Caco-2 (cell line): ENCODE results near the gene GAREM1. TPM values are rescaled to one million over a fixed set of nuclear protein-coding genes. Genes with fewer than 3 reads are reported as not detected.

ENCODE experiments used
- BruUV-seq: library from RNA; stranded (reverse); fragments of 400-500 nt; replicated peaks from 2 replicates; lab custom pipeline; 2021; lab: Mats Ljungman, UMichigan
- CTCF ChIA-PET: fragments of 300-600 bp; sonication (Branson Sonifier 250); formaldehyde crosslinking; loops from one replicate; lab custom pipeline; 2022; ENCODE audit warnings: antibody characterized with exemption; lab: Charles Lee
- POLR2A ChIA-PET: fragments of 300-600 bp; sonication (Branson Sonifier 250); formaldehyde crosslinking; loops from one replicate; lab custom pipeline; 2022; ENCODE audit warnings: antibody characterized with exemption; lab: Charles Lee
- DNase-seq, 2 experiments: peaks; one replicate each; pipeline versions ENCODE4 v3.0.0 to v3.0.0-alpha.2; 2020 to 2022
- H3K27me3 ChIP-seq: replicated peaks from 2 replicates; pipeline ENCODE4 v1.6.0; 2011; ENCODE audit warnings: low read length; ENCODE audit not compliant: control insufficient read depth, insufficient read depth
- H3K36me3 ChIP-seq: 2 replicates; pipeline ENCODE4 v1.5.1; 2011; ENCODE audit warnings: low read length; ENCODE audit not compliant: control insufficient read depth, insufficient read depth
- H3K4me1 ChIP-seq: fragments of 250-450 bp; sonication (Bioruptor Pico); 2 replicates; pipeline ENCODE4 v1.5.1; 2020; ENCODE audit warnings: mild to moderate bottlenecking
- H3K4me3 ChIP-seq: 2 replicates; pipeline ENCODE4 v1.5.1; 2011; ENCODE audit warnings: low read depth, mild to moderate bottlenecking, control low read depth, low read length
- H3K9me3 ChIP-seq: fragments of 250-450 bp; sonication (Bioruptor Pico); 2 replicates; pipeline ENCODE4 v1.5.1; 2020; ENCODE audit warnings: mild to moderate bottlenecking, moderate library complexity
- H3K27ac Mint-ChIP-seq: one replicate; pipeline ENCODE4 v1.8.0; 2022; ENCODE audit warnings: mixed read lengths; ENCODE audit not compliant: unreplicated experiment
- H3K27me3 Mint-ChIP-seq: one replicate; pipeline ENCODE4 v1.8.0; 2022; ENCODE audit warnings: mixed read lengths; ENCODE audit not compliant: insufficient read depth, unreplicated experiment
- H3K36me3 Mint-ChIP-seq: one replicate; pipeline ENCODE4 v1.8.0; 2022; ENCODE audit warnings: mild to moderate bottlenecking, mixed read lengths; ENCODE audit not compliant: insufficient read depth, unreplicated experiment
- H3K4me1 Mint-ChIP-seq: one replicate; pipeline ENCODE4 v1.8.0; 2022; ENCODE audit warnings: low read depth, mixed read lengths; ENCODE audit not compliant: unreplicated experiment
- H3K4me3 Mint-ChIP-seq: one replicate; pipeline ENCODE4 v1.8.0; 2022; ENCODE audit warnings: mild to moderate bottlenecking, moderate library complexity, mixed read lengths; ENCODE audit not compliant: unreplicated experiment
- H3K9me3 Mint-ChIP-seq: one replicate; pipeline ENCODE4 v1.8.0; 2022; ENCODE audit warnings: mixed read lengths; ENCODE audit not compliant: unreplicated experiment
- intact Hi-C: fragments of 100-400 bp; cut with micrococcal nuclease; formaldehyde crosslinking; loops from one replicate; pipeline ENCODE4 v1.10.0; 2022; ENCODE audit not compliant: unreplicated experiment
- total RNA-seq: library from RNA; stranded (reverse); gene quantifications from 2 replicates; pipeline ENCODE4 v1.2.3, GENCODE V29; 2022
- TF ChIP-seq, protein P1 (sequence below), 2 experiments: fragments of 200-600 bp in 1 of 2; IDR thresholded peaks; 1 replicate in 1 of 2; 2 replicates in 1 of 2; pipeline versions ENCODE4 v1.5.1 to v1.8.0; 2011 to 2022; ENCODE audit warnings: antibody characterized with exemption in 1 of 2, control low read depth in 1 of 2, inconsistent platforms in 1 of 2, low read depth in 1 of 2, low read length in 1 of 2, mild to moderate bottlenecking in 1 of 2, moderate library complexity in 1 of 2; ENCODE audit not compliant: insufficient read depth in 1 of 2, severe bottlenecking in 1 of 2, unreplicated experiment in 1 of 2

GAREM1 gene
- total RNA-seq, 1 experiment from 2014 or later: 0.50 TPM

DNA sequence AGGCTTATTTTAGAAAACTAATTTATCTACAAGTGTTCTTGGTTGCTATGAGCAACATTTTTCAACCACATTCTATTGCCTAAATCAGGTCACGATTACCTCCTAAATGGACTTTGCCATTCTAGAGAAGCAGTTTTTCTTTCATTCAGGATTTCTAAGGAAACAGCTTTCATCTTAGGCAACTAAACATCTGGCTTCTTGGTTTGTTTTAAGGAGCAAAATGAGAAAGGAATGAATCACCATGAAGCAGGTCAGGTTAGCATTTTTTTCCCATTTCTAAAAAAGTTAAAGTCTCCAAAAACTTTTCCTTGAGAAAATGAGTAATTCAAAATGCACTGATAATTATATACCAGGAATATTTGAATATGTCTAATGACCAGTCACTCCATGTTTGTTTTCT, 114.8 kb downstream of the GAREM1 start:
- no peak overlapping the region for H3K27ac Mint-ChIP-seq

DNA sequence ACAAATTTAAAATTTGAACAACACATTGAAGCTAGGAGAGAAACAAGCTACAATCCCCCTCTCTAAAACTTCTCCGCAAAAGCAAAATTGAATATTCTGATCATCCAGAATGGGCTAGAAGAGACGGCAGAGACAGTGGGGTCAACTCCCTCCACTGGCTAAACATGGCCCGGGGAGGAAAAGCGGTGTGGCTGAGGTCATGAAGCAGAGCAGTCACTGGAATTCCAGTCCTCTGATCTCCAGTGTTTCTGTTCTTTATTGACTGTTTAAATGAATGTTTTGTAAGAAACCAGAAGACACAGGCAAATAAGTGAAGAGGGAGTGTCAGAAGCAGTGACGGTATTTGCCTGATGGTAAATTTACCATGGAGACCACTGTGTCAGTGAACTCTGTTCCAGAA, 116.2 kb downstream of the GAREM1 start:
- TF ChIP-seq, protein P1, sequence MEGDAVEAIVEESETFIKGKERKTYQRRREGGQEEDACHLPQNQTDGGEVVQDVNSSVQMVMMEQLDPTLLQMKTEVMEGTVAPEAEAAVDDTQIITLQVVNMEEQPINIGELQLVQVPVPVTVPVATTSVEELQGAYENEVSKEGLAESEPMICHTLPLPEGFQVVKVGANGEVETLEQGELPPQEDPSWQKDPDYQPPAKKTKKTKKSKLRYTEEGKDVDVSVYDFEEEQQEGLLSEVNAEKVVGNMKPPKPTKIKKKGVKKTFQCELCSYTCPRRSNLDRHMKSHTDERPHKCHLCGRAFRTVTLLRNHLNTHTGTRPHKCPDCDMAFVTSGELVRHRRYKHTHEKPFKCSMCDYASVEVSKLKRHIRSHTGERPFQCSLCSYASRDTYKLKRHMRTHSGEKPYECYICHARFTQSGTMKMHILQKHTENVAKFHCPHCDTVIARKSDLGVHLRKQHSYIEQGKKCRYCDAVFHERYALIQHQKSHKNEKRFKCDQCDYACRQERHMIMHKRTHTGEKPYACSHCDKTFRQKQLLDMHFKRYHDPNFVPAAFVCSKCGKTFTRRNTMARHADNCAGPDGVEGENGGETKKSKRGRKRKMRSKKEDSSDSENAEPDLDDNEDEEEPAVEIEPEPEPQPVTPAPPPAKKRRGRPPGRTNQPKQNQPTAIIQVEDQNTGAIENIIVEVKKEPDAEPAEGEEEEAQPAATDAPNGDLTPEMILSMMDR (IDR thresholded peaks at IDR 0.05; ENCODE audit: insufficient read depth in 1 of 2, low read depth in 1 of 2, low read length in 1 of 2, severe bottlenecking in 1 of 2, unreplicated experiment in 1 of 2): no peak
- H3K4me3 Mint-ChIP-seq: no peak overlapping the region
- H3K9me3 Mint-ChIP-seq: no peaks in the 10 kb centered on the region
- no peaks in the 10 kb centered on the region for H3K36me3 Mint-ChIP-seq
- no peak overlapping the region for H3K27ac Mint-ChIP-seq
- ChIA-PET POLR2A (no interaction called here), CTCF (no interaction called here)
- H3K4me1 Mint-ChIP-seq: no peaks in the 10 kb centered on the region
- Histone ChIP-seq H3K36me3 (no peaks in the 10 kb centered on the region), H3K4me1 (no peaks in the 10 kb centered on the region), H3K4me3 (no peak overlapping the region), H3K27me3 (no peaks in the 10 kb centered on the region), H3K9me3 (no peaks in the 10 kb centered on the region)
- no TSS peak for BruUV-seq
- DNase-seq: no peak
- intact Hi-C loops: no loop called here
- H3K27me3 Mint-ChIP-seq: no peaks in the 10 kb centered on the region

More for the DNA sequence above, 114.8 kb downstream of the GAREM1 start:
- TF ChIP-seq, protein P1 (IDR thresholded peaks at IDR 0.05; ENCODE audit: insufficient read depth in 1 of 2, low read depth in 1 of 2, low read length in 1 of 2, severe bottlenecking in 1 of 2, unreplicated experiment in 1 of 2): no peak
- Histone ChIP-seq H3K9me3 (no peaks in the 10 kb centered on the region), H3K36me3 (no peaks in the 10 kb centered on the region), H3K4me1 (no peaks in the 10 kb centered on the region), H3K4me3 (no peak overlapping the region), H3K27me3 (no peaks in the 10 kb centered on the region)
- Mint-ChIP-seq H3K4me1 (no peaks in the 10 kb centered on the region), H3K36me3 (no peaks in the 10 kb centered on the region), H3K27me3 (no peaks in the 10 kb centered on the region), H3K9me3 (no peaks in the 10 kb centered on the region), H3K4me3 (no peak overlapping the region)
- POLR2A ChIA-PET: no interaction called here
- CTCF ChIA-PET: no interaction called here
- BruUV-seq: no TSS peak
- DNase-seq: no peak
- intact Hi-C loops: no loop called here

DNA sequence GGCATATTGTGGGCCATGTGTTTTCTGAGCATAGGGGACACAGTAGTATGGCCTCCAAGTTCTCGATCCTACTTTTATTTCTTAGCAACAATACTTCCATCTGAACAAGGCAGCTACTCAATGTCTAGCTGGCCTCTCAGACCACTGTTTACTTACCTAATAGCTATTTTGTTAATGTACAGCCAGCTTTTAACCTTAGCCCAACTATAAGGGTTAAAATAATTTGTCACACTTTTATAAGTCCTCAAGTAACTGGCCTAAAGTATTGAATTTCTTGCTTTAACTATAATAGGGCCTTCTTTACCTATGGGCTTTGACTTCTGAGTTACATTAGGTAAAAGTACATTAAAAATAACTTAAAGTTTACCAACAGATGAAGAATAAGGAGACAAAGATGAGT, 117.4 kb downstream of the GAREM1 start:
- intact Hi-C loops: no loop called here
- H3K27me3 ChIP-seq: no peaks in the 10 kb centered on the region
- no peaks in the 10 kb centered on the region for H3K4me1 Mint-ChIP-seq
- CTCF ChIA-PET: no interaction called here
- no peak overlapping the region for H3K4me3 Mint-ChIP-seq
- POLR2A ChIA-PET: no interaction called here
- DNase-seq: no peak
- no TSS peak for BruUV-seq
- H3K36me3 Mint-ChIP-seq: no peaks in the 10 kb centered on the region
- H3K9me3 Mint-ChIP-seq: no peaks in the 10 kb centered on the region
- no peak overlapping the region for H3K4me3 ChIP-seq
- H3K27ac Mint-ChIP-seq: no peak overlapping the region
- no peaks in the 10 kb centered on the region for H3K27me3 Mint-ChIP-seq
- no peaks in the 10 kb centered on the region for H3K9me3 ChIP-seq
- no peaks in the 10 kb centered on the region for H3K36me3 ChIP-seq
- TF ChIP-seq, protein P1 (IDR thresholded peaks at IDR 0.05; ENCODE audit: insufficient read depth in 1 of 2, low read depth in 1 of 2, low read length in 1 of 2, severe bottlenecking in 1 of 2, unreplicated experiment in 1 of 2): no peak
- no peaks in the 10 kb centered on the region for H3K4me1 ChIP-seq
